ENCODE measurements around the gene IL23A. TPM values are rescaled to one million over a fixed set of nuclear protein-coding genes. Genes with fewer than 3 reads are reported as not detected.

Gene IL23A
- total and polyA plus RNA-seq, 2 of the 13 experiments (the other 11 are each of a cell fraction or from before 2014, with no cell fraction given): 0.33 to 0.35 TPM

GRCh38 chr12:56300644-56301464, 37.8 kb upstream of the IL23A start (continued):
- TF ChIP-seq CREM (IDR thresholded peaks at IDR 0.05) (0 out of 2 replicates have a peak, but pooled peaks have one; percentile 21), CREM (CRISPR knock-in tag; IDR thresholded peaks at IDR 0.05) (no peak), SMC3 (IDR thresholded peaks at IDR 0.05; ENCODE audit: low read length) (no peak), PRPF4 (IDR thresholded peaks at IDR 0.05; ENCODE audit: low read depth, low read length, poor library complexity, severe bottlenecking) (no peak), TAF15 (IDR thresholded peaks at IDR 0.05; ENCODE audit: low read depth, low read length, poor library complexity, severe bottlenecking) (no peak), ZNF18 (CRISPR knock-in tag; IDR thresholded peaks at IDR 0.05; ENCODE audit: insufficient replicate concordance) (no peak), RORA (CRISPR knock-in tag; IDR thresholded peaks at IDR 0.05) (no peak), KDM5A (IDR thresholded peaks at IDR 0.05; ENCODE audit: borderline replicate concordance, low read length) (peak; percentile 1; the same call in 1 of the 2 replicates), ZSCAN29 (CRISPR knock-in tag; conservative IDR thresholded peaks at IDR 0.05) (0 out of 2 replicates have a peak, but pooled peaks have one; percentile 2), ZBTB38 (CRISPR knock-in tag; IDR thresholded peaks at IDR 0.05) (peak; percentile 26; the same call in 1 of the 2 replicates), ZNF335 (CRISPR knock-in tag; IDR thresholded peaks at IDR 0.05) (peak; percentile 97), ZMAT3 (CRISPR knock-in tag; conservative IDR thresholded peaks at IDR 0.05) (no peak), THAP9 (CRISPR knock-in tag; IDR thresholded peaks at IDR 0.05; ENCODE audit: borderline replicate concordance) (no peak), ZNF446 (CRISPR knock-in tag; IDR thresholded peaks at IDR 0.05) (0 out of 2 replicates have a peak, but pooled peaks have one; percentile 41), HNRNPH1 (optimal IDR thresholded peaks at IDR 0.05; ENCODE audit: low read depth, low read length) (no peak), ZNF768 (CRISPR knock-in tag; IDR thresholded peaks at IDR 0.05) (no peak), ZBTB21 (CRISPR knock-in tag; IDR thresholded peaks at IDR 0.05) (peak; percentile 43; the same call in 1 of the 2 replicates), ARID2 (CRISPR knock-in tag; IDR thresholded peaks at IDR 0.05; ENCODE audit: borderline replicate concordance) (peak; percentile 26; the same call in 1 of the 2 replicates), ZNF850 (CRISPR knock-in tag; conservative IDR thresholded peaks at IDR 0.05) (0 out of 2 replicates have a peak, but pooled peaks have one; percentile 8), SOX13 (IDR thresholded peaks at IDR 0.05) (no peak), SOX13 (CRISPR knock-in tag; conservative IDR thresholded peaks at IDR 0.05 in 1 of 2, IDR thresholded peaks at IDR 0.05 in 1 of 2) (peak in 1 of 2 experiments; percentile 17; a peak in 1 of 4 replicates), SIX4 (CRISPR knock-in tag; IDR thresholded peaks at IDR 0.05) (0 out of 2 replicates have a peak, but pooled peaks have one; percentile 3), ZNF549 (CRISPR knock-in tag; IDR thresholded peaks at IDR 0.05) (no peak), ZNF780A (CRISPR knock-in tag; IDR thresholded peaks at IDR 0.05) (no peak), BORCS8-MEF2B (CRISPR knock-in tag; IDR thresholded peaks at IDR 0.05) (0 out of 2 replicates have a peak, but pooled peaks have one; percentile 30), MED1 (CRISPR knock-in tag; IDR thresholded peaks at IDR 0.05) (no peak; the same call in 1 of the 2 replicates)

Data from HepG2 (cell line).